Spleen (tissue), 11 donors: Measurements from ENCODE around the gene COL5A1. TPM values are rescaled to one million over a fixed set of nuclear protein-coding genes. Genes with fewer than 3 reads are reported as not detected.

ENCODE experiments used
- DNase-seq: peaks from one replicate; pipeline ENCODE4 v3.0.0-alpha.2; 2020
- H3K27ac ChIP-seq, 8 donors: fragments of 200-600 bp; sonication (generic) in 7 of 8; 1 replicate in 4 of 8; 2 replicates in 4 of 8; pipeline versions ENCODE4 v1.5.0 to v1.8.0; 2016 to 2021; ENCODE audit warnings: inconsistent platforms in 4 of 8, mild to moderate bottlenecking in 4 of 8, moderate library complexity in 1 of 8
- H3K27me3 ChIP-seq, 7 donors: fragments of 200-600 bp; sonication (generic) in 6 of 7; replicated peaks in 1 of 7; 1 replicate in 4 of 7; 2 replicates in 3 of 7; pipeline versions ENCODE4 v1.5.0 to v1.8.0; 2016 to 2021; ENCODE audit warnings: inconsistent platforms in 3 of 7, mild to moderate bottlenecking in 1 of 7
- H3K36me3 ChIP-seq, 6 donors: fragments of 200-600 bp; sonication (generic) in 5 of 6; 1 replicate in 4 of 6; 2 replicates in 2 of 6; pipeline versions ENCODE4 v1.5.0 to v1.8.0; 2016 to 2021; ENCODE audit warnings: inconsistent platforms in 2 of 6
- H3K4me1 ChIP-seq, 6 donors: fragments of 200-600 bp; sonication (generic) in 5 of 6; 1 replicate in 3 of 6; 2 replicates in 3 of 6; pipeline versions ENCODE4 v1.5.0 to v1.8.0; 2016 to 2021; ENCODE audit warnings: inconsistent platforms in 3 of 6
- H3K4me3 ChIP-seq, 8 donors: fragments of 200-600 bp; sonication (generic) in 7 of 8; 1 replicate in 4 of 8; 2 replicates in 4 of 8; pipeline versions ENCODE4 v1.5.0 to v1.8.0; 2016 to 2021; ENCODE audit warnings: inconsistent platforms in 4 of 8, mild to moderate bottlenecking in 4 of 8, moderate library complexity in 2 of 8
- H3K9me3 ChIP-seq, 8 donors: fragments of 200-600 bp; sonication (generic) in 7 of 8; 1 replicate in 4 of 8; 2 replicates in 4 of 8; pipeline versions ENCODE4 v1.5.0 to v1.8.0; 2016 to 2021; ENCODE audit warnings: inconsistent platforms in 4 of 8
- POLR2A ChIP-seq, 3 donors: fragments of 450-650 bp; IDR thresholded peaks; one replicate each; pipeline ENCODE4 v1.5.1; 2017; ENCODE audit warnings: antibody characterized with exemption in 3 of 3, mild to moderate bottlenecking in 1 of 3
- POLR2AphosphoS5 ChIP-seq, 3 donors: sonication (generic); formaldehyde crosslinking; IDR thresholded peaks; one replicate each; pipeline ENCODE4 v1.5.1; 2017; ENCODE audit warnings: antibody characterized with exemption in 3 of 3
- WGBS, 5 donors: extraction: QIAGEN DNeasy Blood & Tissue Kit in 3 of 5; methylation state at CpG; one replicate each; pipeline versions ENCODE4 v1.1.5 to v1.1.7; 2013 to 2018; 5-methylcytosine and 5-hydroxymethylcytosine counted together
- intact Hi-C: fragments of 100-400 bp; cut with DNase I; formaldehyde crosslinking; loops from one replicate; pipeline ENCODE4 v1.15.0; 2023; ENCODE audit warnings: low total_unique reads
- polyA plus RNA-seq, 3 donors: library from polyadenylated mRNA; stranded (reverse); fragments of 200-250 nt; gene quantifications; one replicate each; pipeline ENCODE4 v1.2.1, GENCODE V29; 2013
- total RNA-seq, 7 donors: library from RNA; depleted of rRNA in 3 of 7; stranded (reverse); fragments of >200 nt in 3 of 7; fragmentation: NEBNext Ultra II Directional in 4 of 7; extraction: Animal tissue kit (Norgen Biotek cat#: 25700) in 4 of 7; gene quantifications; one replicate each; pipeline versions ENCODE4 v1.1.0 to v1.2.1, GENCODE V29; 2016 to 2021
- TF ChIP-seq, protein P1 (sequence below), 11 experiments: fragments of 200-600 bp in 7 of 11; fragments of 450-650 bp in 4 of 11; sonication (generic) in 4 of 11; IDR thresholded peaks in 8 of 11; conservative IDR thresholded peaks in 3 of 11; 1 replicate in 7 of 11; 2 replicates in 4 of 11; pipeline versions ENCODE4 v1.4.0 to v1.8.0; 2016 to 2021; ENCODE audit warnings: antibody characterized with exemption in 11 of 11, inconsistent platforms in 4 of 11, mild to moderate bottlenecking in 1 of 11
- donor health status: healthy with polysubstance abuse.
- donor health status: DM: no; HTN: no; CAD: no; lungs with moderate emphysema.
- donor health status: DM: no; HTN: no; CAD: no.
- donor health status: Bipolar disorder and iron deficiency.
- donor health status: healthy.
- donor health status: DM: no; HTN: no; CAD: no.
- donor health status: DM: yes; HTN: yes; CAD: no.

Gene COL5A1
- total and polyA plus RNA-seq, 10 donors, result 2.6 to 50.6 (median 23.7) TPM

GRCh38 chr9:134593286-134594077, 48.1 kb upstream of the COL5A1 start:
- Histone ChIP-seq H3K4me1 (no peaks in the 10 kb centered on the region), H3K9me3 (no peaks in the 10 kb centered on the region), H3K36me3 (no peaks in the 10 kb centered on the region), H3K27me3 (peaks cover 0 to 39% (median 0%) of the 10 kb centered on the region in 7 donors), H3K4me3 (no peak overlapping the region), H3K27ac (no peak overlapping the region)
- 82 to 88% (median 86%) methylated on average over 23 to 25 of the region's 25 CpGs for WGBS, 5 donors
- intact Hi-C loops, result no loop called here
- DNase-seq, result no peak
- TF ChIP-seq, protein P1, sequence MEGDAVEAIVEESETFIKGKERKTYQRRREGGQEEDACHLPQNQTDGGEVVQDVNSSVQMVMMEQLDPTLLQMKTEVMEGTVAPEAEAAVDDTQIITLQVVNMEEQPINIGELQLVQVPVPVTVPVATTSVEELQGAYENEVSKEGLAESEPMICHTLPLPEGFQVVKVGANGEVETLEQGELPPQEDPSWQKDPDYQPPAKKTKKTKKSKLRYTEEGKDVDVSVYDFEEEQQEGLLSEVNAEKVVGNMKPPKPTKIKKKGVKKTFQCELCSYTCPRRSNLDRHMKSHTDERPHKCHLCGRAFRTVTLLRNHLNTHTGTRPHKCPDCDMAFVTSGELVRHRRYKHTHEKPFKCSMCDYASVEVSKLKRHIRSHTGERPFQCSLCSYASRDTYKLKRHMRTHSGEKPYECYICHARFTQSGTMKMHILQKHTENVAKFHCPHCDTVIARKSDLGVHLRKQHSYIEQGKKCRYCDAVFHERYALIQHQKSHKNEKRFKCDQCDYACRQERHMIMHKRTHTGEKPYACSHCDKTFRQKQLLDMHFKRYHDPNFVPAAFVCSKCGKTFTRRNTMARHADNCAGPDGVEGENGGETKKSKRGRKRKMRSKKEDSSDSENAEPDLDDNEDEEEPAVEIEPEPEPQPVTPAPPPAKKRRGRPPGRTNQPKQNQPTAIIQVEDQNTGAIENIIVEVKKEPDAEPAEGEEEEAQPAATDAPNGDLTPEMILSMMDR (IDR thresholded peaks at IDR 0.05 in 8 of 11, conservative IDR thresholded peaks at IDR 0.05 in 3 of 11), result no peak
- no peak for TF ChIP-seq POLR2AphosphoS5 (IDR thresholded peaks at IDR 0.05)
- TF ChIP-seq POLR2A (IDR thresholded peaks at IDR 0.05), result no peak

GRCh38 chr9:134594078-134594941, 47.3 kb upstream of the COL5A1 start:
- 75 to 91% (median 89%) methylated on average over 10 to 15 of the region's 15 CpGs for WGBS, 5 donors
- Histone ChIP-seq H3K27ac (no peak overlapping the region), H3K4me3 (no peak overlapping the region), H3K27me3 (peaks cover 0 to 39% (median 0%) of the 10 kb centered on the region in 7 donors), H3K9me3 (no peaks in the 10 kb centered on the region), H3K4me1 (no peaks in the 10 kb centered on the region), H3K36me3 (no peaks in the 10 kb centered on the region)
- intact Hi-C loops, result no loop called here
- no peak for DNase-seq
- no peak for TF ChIP-seq POLR2AphosphoS5 (IDR thresholded peaks at IDR 0.05)
- no peak for TF ChIP-seq POLR2A (IDR thresholded peaks at IDR 0.05)
- TF ChIP-seq, protein P1 (IDR thresholded peaks at IDR 0.05 in 8 of 11, conservative IDR thresholded peaks at IDR 0.05 in 3 of 11), result no peak

- Histone ChIP-seq H3K36me3 (no peaks in the 10 kb centered on the region), H3K27ac (no peak overlapping the region), H3K4me1 (no peaks in the 10 kb centered on the region), H3K9me3 (no peaks in the 10 kb centered on the region), H3K4me3 (no peak overlapping the region), H3K27me3 (peaks cover 0 to 34% (median 0%) of the 10 kb centered on the region in 7 donors)
- 94 to 100% (median 96%) methylated on average over 1 to 9 of the region's 9 CpGs for WGBS, 5 donors
- intact Hi-C loops, result no loop called here
- TF ChIP-seq, protein P1 (IDR thresholded peaks at IDR 0.05 in 8 of 11, conservative IDR thresholded peaks at IDR 0.05 in 3 of 11), result no peak
- TF ChIP-seq POLR2A (IDR thresholded peaks at IDR 0.05), result no peak
- TF ChIP-seq POLR2AphosphoS5 (IDR thresholded peaks at IDR 0.05), result no peak
- DNase-seq, result no peak
Observed at GRCh38 chr9:134595014-134595413, 46.6 kb upstream of the COL5A1 start.
